Testis (tissue), 3 donors: ENCODE data around the gene IFIT3. TPM values are rescaled to one million over a fixed set of nuclear protein-coding genes. Genes with fewer than 3 reads are reported as not detected.

Experiments used
- polyA plus RNA-seq: library from polyadenylated mRNA; stranded (reverse); fragments of 350-450 nt; fragmentation: Illumina TruSeq; extraction: RNeasy Lipid Tissue Mini Kit (QIAGEN cat#74804); gene quantifications from one replicate; pipeline ENCODE4 v1.2.3, GENCODE V29; 2014; ENCODE audit warnings: low read depth, low replicate concordance; ENCODE audit not compliant: insufficient read depth
- total RNA-seq, 2 donors: library from RNA; depleted of rRNA; stranded (reverse); fragments of >200 nt; gene quantifications; one replicate each; pipeline ENCODE4 v1.2.3, GENCODE V29; 2016

IFIT3 gene
- total and polyA plus RNA-seq, 3 donors from 2014 or later, result 5.4 to 10.6 (median 6.9) TPM

Other genes starting within 250 kb of the IFIT3 start
- under 1 TPM in 1 of 2 donors, not detected in 1; 0.25 TPM for gene CH25H, start 120.7 kb upstream of the IFIT3 start, total RNA-seq
- gene CH25H, start 120.7 kb upstream of the IFIT3 start, polyA plus RNA-seq, result 0.25 TPM
- gene LIPA, start 76.2 kb upstream of the IFIT3 start, total RNA-seq, result 10 to 100 TPM; 13.3 to 13.9 TPM
- 32.3 TPM for gene LIPA, start 76.2 kb upstream of the IFIT3 start, polyA plus RNA-seq
- 1 to 10 TPM; 1.3 to 1.6 TPM for gene IFIT2, start 26.0 kb upstream of the IFIT3 start, total RNA-seq
- 4.3 TPM for gene IFIT2, start 26.0 kb upstream of the IFIT3 start, polyA plus RNA-seq
- gene IFIT1B, start 50.1 kb downstream of the IFIT3 start, total RNA-seq, result not detected
- gene IFIT1B, start 50.1 kb downstream of the IFIT3 start, polyA plus RNA-seq, result not detected
- gene IFIT1, start 64.6 kb downstream of the IFIT3 start, total RNA-seq, result 10 to 100 TPM; 13.1 to 15.3 TPM
- 14.8 TPM for gene IFIT1, start 64.6 kb downstream of the IFIT3 start, polyA plus RNA-seq
- gene IFIT5, start 86.6 kb downstream of the IFIT3 start, total RNA-seq, result 1 to 10 TPM; 8.2 to 9.2 TPM
- 6.9 TPM for gene IFIT5, start 86.6 kb downstream of the IFIT3 start, polyA plus RNA-seq
- 1 to 10 TPM; 1.9 to 6.0 TPM for gene SLC16A12, start 207.6 kb downstream of the IFIT3 start, total RNA-seq
- gene SLC16A12, start 207.6 kb downstream of the IFIT3 start, polyA plus RNA-seq, result 2.8 TPM